ENCODE results near the gene PCSK6. TPM values are rescaled to one million over a fixed set of nuclear protein-coding genes. Genes with fewer than 3 reads are reported as not detected.
A peak's percentile ranks its signal among the peaks of the same experiment; 100 is the strongest.

Gene PCSK6
- total RNA-seq, 1 donor from 2014 or later: 16.9 TPM

DNA sequence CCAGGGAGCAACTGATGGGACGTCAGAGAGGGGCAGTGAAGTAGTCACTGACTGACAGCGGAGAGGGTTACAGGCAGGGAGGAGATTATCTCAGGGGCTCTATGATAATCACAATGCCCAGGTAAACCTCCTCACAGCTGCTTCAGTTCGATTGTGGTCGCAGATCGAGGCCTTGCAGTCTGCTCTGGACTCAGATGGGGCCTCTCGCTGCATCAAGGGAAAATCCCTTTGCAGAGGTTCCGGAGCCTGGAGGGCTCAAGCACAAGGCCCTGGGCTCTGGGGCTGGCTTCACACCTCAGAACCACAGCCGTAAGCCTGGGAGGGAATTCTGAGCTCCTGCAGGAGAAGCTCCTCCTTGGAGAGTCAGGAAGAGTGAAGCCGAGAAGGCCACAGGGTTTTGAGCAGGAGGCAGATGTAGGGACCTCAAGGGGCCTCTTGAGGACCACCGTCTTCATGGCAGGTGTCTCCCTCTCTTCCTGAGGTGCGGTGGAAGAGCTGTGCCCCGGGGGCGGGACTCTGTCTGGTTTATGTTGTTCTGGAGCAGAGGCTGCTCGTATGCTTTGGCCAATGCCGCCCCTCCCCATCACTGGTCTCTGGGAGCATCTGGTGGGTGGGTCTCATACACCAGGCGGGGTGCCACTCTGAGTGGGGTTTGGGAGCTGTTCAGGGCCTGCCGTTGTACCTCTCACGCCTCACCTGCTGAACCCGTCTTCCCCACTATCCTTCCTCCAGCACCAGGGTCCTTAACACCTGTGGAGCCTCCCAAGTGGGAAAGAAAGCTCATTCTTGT, 175.0 kb downstream of the PCSK6 start:
- peak; percentile 84 for DNase-seq (ENCODE audit: low spot score)

DNA sequence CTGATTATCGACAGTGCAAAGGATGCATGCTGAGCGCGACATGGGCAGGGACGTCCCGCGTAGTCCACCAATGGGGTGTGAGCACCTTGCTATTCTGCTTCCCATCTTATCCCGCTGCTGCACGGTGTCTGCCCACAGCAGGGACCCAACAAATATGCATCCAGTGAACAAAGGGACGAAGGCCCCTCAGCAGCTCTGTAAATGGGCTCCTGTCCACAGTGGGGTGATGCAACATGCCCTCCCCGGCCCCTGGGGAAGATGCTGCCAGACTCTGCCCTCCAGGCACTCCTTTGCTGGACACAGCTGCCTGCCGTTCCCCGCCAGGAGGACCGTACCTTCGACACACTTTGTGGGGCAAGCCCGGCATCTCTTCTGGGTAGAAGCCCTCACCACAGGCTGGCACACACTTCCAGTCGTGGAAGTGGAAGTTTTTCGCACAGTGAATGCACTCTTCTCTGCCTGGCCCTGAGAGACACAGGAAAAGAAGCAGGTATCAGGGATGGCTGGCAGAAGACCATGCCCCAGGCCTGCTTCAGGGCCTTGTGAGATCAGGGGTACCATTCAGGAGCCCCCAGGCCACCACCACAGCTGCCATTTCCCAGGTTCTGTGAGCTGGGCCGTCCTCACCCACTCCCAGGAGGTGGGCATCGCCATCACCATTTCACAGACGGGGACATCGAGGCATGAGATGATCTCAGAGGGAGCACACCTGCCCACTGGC, 176.3 kb downstream of the PCSK6 start:
- DNase-seq (ENCODE audit: low spot score): peak; percentile 81

DNA sequence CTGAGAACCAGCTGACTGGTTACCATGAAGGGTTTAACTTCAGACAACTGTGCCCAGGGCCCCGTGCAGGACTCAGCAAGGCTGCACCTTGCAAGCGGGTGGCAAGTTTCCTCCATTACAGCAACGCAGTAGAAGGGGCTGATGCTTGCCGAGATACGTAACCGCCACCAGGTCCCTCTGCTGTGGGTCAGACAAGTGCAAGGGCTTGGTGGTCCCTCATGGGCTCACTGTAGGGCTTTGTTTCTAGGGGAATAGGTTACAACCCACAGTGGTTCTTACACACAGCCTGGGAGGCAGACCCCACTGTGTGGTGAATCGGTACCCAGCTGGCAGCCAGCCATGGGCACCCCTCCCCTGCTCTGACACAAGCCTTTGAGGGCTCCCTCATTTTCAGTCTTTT, 179.0 kb downstream of the PCSK6 start:
- DNase-seq (ENCODE audit: low spot score): peak; percentile 71

DNA sequence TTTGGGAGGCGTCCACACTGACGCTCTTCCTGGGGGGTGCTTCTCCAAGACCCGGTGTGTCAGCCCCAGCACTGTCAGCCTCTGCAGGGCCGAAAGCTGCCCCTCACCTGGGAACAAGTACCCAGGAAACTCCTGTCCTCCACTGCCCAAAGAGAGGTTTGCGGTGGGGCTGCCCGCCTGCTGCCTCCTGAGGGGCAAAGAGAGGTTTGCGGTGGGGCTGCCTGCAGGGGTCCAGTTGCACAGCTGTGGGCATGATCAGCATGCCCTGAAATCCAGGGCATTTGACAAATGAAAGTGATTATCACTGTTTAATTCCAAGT, 179.4 kb downstream of the PCSK6 start:
- DNase-seq (ENCODE audit: low spot score): peak; percentile 76

DNA sequence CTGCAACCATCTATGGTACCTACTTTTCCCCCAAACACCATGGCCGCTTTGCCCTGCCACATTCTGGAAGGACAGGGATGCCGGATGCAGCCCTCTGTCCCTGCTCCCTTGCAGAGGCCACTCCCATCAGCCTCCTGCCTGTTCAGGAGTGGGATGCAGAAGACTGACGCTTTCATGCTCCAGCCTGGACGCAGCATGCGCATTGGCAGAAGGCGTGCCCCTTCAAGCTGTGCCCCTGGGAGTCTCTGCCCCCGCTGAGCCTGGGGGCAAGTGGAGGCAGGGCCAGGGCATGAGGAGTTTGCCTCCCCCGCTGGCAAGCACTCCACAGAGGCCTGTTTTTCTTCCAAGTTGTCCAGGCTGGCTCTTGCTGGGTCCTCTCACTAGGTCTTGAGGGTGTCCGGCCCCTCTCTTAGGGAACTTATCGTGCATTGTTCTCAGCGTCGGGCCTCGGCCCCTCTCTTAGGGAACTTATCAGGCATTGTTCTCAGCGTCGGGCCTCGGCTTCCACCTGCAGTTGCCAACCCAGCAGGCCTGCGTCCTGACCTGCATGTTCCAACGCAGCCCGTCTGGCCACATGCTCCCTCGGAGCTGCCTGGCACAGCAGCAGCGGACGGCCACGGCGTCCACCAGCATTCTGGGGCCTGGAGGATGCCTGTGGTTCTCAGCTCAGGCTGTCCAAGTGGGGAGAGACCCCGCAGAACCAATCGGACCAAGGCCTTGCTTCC, 179.9 kb downstream of the PCSK6 start:
- peak; percentile 79 for DNase-seq (ENCODE audit: low spot score)

DNA sequence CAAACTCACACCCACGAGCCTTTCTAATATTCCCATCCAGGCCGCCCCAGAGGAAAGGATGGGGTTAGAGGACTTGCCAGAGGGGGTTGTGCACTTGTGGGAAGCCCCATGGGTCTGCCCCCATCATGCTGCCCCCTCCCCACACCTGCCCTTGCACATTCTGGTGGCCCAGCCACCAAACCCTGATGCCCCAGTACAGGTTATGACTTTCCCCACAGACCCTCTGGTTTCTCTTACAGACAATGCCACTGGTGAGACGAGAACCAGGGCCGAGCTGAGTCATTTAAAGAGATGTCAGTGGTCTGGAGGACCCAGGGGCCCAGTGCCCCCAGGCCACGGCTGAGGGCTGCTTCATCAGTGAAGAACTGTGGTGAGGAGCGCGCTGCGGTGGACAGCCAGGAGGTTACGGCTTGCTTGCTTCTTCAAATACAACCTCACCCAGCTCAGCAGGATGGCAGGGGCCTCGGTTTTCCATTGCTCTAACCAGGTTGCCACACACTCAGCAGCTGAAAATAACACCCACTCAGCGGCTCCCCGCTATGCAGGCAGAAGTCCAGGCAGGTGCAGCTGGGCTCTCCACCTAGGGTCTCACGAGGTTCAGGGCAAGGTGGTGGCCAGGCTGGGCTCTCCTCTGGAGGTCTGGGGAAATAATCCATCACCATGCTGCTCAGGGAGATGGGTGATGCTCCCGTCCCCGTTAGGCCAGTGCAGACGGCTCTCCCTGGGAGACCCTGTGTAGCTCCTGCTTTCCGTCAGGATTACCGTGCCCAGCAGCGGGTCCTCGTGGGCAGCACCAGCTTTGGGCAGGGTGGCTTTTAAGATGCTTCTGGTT, 180.7 kb downstream of the PCSK6 start:
- peak; percentile 79 for DNase-seq (ENCODE audit: low spot score)

DNA sequence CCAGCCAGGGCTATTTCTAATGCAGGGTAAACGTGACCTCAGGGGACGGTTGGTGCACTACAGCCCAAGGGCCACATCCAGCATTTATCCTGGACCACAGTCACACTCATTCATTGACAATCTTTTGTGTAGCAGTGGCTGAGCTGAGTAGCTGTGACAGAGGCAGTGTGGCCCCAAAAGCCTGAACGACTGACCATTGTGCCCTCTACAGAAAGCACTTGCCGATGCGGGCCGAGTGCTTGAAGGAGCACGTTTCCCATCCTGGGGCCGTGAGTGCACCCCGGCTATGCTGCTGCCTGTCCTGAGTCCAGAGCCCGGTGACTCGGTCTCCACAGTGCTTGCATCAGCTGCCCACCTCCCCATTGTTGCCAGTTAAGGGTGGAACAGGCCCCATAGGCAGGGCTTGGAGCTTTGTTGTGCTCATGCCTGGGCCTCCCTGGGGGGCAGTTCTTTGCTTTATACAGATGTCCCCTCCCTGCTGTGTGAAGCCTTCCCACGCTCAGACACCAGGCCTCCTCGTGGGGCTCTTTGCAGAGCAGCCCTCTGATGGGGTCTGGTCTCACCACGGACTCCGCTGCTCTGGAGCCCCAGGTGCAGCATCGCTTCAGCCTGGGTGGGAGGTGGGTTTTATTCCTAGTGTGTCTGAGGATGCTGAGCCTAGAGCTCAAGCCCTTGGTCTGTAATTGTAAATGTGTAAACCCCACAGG, 181.5 kb downstream of the PCSK6 start:
- DNase-seq (ENCODE audit: low spot score): peak; percentile 81

DNA sequence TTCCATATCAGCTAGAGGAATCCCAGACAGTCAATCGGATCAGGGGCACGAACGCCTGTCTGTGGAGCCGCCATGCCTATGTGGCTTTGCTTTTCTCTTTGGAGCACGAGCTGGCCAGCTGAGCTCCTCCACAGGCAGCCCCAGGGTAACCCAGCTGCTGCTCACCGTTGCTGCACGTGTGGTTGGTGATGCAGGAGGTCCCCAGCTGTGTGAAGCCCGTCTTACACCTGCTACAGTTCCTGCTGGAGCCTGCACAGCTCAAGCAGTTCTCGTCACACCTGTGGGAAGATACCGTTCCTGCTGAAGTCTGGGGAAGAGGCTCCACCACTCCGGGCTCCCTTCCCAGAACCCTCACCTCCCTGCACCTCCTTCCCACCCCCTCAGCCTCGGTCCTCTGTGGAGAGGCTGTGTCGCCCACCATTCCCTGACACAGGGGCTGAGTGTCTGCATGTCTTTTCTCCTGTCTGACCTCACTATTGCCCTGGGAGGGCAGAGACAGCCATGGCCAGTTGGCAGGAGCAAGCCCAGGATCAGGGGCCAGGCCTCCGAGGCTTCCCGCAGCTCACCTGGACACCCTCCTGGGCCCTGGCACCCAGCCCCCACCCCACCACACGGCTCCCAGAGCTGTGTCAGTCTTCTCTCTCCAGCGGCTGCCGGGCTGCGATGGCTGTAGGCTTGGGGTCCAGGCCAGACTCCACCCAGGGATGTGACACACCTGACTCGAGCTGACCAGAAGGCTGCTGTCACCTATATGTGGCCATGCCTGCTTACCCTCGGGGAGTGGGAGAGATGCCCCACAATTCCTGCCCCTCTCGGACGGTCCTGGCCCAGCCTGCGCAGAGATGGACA, 182.2 kb downstream of the PCSK6 start:
- peak; percentile 77 for DNase-seq (ENCODE audit: low spot score)

DNA sequence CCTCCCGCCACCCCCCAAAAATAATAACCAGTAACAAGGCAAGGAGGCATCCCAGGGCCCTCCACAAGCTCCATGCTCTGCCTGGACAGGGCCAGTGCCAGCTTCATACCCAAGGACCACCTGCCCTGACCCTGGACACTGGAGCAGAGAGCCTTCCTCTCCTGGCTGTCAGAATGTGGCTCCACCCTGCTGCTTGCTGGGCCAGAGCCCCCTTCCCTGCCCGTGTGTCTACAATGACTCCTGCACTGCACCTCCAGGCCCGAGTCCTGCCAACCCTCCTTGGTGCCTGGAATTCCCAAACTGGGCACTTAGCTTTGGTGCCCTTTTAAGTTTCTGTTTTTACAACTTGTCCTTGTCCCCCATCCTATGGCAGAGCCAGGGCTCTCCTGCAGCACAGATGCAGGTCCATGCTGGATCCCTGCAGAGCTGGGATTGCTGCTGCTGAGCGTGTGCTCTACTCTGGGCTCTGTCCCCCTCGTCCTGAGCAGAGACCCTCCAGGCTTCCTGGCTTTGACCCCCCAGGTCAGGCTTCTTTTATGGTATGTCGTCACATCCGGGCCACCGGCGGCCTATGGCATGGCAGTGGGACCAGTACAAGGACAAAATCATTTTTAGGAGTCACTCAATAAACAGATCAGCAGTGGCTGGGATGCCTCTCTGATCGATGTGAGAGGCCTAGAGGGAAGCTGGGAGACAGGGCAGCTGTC, 183.0 kb downstream of the PCSK6 start:
- DNase-seq (ENCODE audit: low spot score): peak; percentile 74

DNA sequence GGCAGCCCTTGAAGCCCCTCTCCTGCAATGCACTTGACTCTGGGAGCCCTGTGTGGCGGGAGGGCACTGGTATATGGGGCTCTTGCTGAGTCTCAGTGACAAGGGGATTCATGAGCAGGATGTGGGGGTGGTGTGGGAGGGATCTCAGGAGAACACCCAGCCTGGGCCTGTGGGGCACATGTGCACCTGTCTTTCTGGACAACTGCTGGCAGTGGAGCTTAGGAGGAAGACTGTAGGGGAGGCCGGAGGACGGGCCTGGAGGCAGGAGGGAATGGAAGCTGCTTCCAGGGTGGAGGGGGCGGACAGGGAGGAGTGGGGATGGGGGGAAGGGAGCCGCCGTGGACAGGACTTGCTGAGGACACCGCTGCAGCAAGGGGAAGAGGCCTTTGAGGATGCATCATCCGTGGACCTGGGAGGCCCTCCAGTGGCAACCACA, 183.7 kb downstream of the PCSK6 start:
- DNase-seq (ENCODE audit: low spot score): peak; percentile 79

DNA sequence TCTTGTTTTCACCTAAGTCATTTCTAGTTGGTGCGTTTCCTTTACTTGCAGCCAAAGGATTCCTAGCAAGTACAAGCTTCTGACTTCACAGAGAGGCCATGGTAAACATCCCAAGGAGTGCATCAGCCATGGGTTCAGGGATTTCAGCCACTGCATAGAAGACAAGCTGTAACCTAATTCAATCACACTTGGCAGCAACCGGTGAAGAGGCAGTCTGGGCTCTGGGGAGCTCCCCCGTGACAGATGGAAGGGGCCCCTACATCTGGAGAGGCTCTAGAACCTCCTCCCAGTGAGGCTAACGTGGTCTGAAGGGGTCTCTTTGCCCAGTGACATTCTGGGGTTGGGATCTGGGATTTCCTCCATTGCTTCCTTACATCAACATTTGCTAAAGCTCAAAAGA, 186.1 kb downstream of the PCSK6 start:
- no peak for DNase-seq (ENCODE audit: low spot score)

DNA sequence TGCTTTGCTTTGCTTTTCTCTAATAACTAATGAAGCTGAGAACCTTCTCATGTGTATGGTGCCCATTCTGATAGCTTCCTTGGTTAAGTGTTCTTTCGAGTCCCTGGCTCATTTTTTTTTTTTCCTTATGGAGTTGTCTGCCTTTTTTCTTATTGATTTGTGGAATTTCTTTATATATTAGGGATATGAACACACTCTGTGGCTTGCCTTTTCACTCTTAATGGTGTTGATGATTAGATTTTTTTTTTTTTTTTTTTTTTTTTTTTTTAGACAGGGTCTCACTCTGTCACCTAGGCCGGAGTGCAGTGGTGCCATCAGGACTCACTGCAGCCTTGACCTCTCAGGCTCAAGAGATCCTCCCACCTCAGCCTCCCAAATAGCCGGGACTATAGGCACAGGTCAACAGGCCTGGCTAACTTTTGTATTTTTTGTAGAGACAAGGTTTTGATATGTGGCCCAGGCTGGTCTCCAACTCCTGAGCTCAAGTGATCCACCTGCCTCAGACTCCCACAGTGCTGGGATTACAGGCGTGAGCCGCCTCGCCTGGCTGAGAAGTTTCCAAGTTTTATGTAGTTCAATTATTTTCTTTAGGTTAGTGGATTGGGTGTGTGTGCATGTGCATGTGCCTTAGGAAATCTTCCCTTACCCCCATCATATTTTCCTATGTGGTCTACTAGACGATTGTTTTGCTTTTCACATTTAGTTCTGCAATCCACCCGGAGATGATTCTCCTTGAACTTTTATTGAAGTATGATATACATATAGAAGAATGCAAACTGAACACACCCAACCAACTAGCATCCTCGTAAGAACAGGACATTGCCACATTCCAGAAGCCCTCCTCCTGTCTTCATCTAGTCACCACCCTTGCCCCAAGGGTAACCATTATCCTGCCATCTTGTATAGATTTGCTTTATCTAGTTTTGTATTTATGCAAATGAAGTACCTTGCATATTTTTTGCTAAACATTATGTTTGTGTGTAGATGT, 192.8 kb downstream of the PCSK6 start:
- DNase-seq (ENCODE audit: low spot score): no peak

DNA sequence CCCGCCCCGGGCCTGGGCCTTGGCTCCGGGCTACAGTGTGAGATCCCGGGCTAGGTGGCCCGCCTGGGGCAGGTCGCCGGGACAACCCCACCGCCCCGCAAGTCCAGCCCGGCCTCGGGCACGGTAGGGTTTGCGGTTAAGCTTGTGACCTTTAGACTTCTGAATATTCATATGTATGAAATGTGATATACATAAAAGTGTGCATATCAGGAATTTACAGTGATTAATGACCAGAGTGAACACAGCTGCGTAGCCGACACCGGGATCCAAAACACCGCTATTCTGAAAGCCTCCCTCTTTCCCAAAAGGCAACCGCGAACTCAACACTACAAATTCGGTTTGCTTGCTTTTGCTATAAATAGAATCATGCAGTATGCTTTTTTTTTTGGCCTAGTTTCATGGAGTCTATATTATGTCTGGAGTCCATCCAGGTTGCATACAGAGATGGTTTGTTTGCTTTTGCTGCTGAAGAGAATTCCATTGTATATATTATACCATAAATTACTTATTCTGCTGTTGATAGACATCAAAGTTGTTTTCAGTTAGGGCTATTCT, 193.8 kb downstream of the PCSK6 start:
- DNase-seq (ENCODE audit: low spot score): no peak

DNA sequence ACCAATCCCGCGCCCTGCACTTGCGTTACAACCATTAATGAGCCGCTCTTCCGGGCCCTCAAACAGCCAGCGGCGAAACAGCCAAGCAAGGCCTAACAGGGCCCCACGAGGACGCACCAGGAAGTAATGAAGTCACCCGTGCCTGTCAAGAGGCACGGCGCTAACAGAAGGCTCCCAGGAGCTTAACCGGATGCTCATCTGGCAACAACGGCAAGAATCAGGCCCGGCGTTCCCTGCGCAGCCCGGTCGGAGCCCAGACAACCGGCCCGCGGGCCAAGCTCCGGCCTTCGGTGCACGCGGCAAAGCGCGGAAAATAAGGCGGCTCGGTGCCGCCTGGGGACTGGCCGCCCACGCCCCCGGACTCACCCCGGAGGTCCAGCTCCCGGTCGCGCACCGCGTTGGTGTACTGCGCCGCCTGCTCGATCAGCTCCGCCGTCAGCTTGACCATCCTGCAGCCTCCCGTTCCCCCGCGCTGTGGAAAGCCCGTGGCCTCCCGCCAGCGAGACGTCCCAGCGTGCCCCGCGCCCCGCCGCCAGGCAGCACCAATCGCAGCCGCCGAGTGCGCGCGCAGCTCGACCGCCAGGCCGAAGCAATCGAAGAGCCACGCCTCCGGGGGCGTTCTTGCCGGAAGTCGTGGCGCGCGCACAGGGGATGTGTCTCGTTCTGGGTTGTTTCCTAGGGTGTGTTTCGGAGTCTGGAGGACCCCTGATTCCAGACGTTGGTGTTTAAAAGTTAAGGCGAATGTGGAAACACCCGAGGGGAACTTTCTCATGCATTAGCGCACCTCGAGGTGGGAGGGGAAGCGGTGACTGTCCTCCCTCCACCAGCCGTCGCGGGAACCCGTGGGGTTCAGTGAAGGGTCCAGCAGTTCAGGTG, 194.5 kb downstream of the PCSK6 start, which contains the start of gene SNRPA1:
TSS of gene SNRPA1 (minus strand) at position 518 of the 876 bp plus-strand sequence. CDS start at position 448, 70 bp downstream.
- DNase-seq (ENCODE audit: low spot score): peak; percentile 100

DNA sequence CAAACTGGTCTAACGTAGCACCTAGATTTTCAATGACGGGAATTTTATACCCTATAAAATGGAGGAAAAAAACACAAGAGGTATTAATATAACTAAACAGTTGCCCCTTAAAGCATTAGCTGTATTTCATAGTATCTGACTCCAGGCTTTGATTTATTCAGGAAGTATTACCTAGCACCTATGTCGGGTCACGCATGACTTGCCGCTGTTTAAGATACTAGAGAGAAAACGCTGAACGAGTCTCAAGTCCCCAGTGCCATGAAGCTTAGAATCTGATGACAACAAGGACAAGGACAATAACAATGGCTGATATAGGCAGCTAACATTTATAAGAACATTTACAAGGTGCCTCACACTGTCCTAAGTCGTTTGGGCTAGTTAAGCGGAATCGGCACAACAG, 196.4 kb downstream of the PCSK6 start:
- DNase-seq (ENCODE audit: low spot score): no peak

DNA sequence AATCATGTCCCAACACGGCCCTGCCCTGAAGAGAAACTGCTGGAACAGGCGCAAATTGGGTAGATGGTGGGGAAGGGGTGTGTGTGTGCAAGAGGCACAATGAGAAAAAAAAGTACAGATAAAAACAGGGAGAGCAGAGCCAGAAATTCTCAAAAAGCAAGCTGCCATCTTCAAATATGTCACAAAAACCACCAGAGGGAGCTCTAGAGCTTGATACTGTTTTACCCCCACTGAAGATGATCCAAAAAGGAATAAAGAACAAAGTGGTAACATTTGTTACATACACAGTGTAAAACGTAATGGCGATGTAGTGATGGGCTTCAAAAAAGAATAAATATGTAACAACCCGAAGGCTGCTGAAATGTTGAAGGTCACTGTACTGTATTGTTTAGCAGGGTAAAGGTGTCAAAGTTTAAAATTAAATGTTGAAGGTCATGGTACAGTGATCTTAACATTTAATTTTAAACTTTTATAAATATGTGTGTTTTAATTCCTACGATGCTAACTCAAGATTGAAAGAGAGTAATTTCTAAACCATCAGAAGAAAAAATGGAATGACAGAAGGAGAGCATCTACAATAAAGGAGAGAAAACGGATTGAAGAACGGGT, 200.5 kb downstream of the PCSK6 start:
- no peak for DNase-seq (ENCODE audit: low spot score)

Data from mesenteric fat pad (tissue), 1 donor.